ENCODE data around the gene GPER1.
"Not testable (repeated sequence)": the region's sequence is repeated elsewhere in the genome, so short reads cannot be mapped to it uniquely, and the experiment has no call there.

Gene GPER1

DNA sequence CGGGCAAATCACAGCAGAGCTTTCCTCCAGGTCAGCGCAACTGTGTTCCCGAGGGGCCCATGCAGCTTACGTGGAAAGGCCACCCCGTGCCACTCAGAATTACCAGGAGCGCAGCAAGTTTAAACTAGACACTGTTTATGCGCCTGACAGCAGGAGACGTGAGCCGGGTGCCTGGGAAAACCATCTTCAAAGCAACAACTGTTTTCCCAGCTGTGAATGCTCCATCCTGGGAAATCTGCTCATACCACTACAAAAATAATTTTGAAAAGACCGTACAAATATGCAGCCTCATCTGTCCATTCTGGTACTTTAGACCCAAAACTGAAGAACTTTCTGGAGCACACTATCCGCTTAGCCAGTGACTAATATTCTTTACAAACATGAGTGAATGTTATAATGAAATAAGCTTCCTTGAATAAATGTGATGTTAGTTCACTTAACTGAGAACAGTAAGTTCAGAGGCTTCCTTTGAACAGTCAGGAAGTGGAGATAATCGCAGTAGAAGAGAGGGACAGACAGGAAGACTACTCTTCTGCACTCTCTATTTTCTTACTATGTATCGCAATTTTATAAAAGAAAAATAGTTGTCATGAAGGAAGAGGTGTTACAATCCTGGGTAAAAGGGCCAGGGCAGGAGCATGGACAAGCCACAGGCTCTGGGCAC, 16.7 kb downstream of the GPER1 start:
- DNase-seq: no peak

DNA sequence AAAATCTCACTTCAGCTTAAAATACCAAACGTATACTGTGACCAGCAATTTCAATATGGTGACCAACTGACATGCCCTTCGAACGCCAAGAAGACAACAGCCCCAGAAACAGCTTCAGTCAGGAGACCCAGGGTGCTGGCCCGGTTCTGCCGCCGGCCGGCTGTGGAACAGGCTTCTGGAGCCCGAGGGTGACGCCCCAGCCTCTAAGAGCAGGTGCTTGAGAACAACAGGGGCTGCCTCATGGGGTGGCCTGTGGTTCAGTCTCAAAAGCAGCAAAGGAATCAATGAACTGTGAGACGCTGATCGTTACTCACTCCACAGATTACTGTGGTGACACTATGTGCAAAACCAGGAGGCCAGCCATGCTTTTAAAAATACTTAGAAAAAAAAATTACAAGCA, 17.3 kb downstream of the GPER1 start:
- DNase-seq: no peak

DNA sequence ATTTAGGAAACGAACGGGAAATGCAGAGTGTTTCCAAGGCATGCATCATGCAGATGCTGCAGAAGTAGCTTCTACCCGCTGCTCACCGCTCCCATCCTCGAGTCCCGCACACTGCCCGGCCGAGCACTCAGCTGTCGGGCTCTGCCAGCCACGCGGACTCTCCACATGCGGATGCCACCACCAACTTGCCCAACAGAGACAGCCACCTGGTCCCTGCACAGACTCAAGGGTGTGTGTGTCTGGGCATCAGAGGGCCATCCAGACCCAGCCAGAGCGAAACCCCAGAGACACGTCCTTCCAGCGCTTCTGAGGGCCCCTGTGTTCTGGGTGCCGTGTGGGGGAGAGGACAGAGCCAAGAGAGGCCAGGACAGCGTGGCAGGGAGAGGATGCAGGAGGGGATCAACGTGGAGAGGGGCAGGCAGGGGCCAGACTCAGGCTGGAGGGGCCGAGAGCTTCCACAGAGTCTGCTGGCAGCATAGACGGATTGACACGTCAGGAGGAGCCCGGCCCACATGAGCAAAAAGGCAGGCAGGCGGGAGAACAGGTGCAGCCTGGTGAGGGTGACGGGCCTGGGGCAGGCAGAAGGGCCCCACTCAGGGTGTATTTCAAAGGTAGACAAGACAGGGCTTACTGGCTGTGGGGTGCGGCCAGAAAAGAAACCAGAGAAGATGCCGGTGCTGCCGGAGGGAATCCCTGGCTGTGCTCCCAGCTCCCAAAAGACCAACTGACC, 18.3 kb downstream of the GPER1 start:
- no peak for DNase-seq

DNA sequence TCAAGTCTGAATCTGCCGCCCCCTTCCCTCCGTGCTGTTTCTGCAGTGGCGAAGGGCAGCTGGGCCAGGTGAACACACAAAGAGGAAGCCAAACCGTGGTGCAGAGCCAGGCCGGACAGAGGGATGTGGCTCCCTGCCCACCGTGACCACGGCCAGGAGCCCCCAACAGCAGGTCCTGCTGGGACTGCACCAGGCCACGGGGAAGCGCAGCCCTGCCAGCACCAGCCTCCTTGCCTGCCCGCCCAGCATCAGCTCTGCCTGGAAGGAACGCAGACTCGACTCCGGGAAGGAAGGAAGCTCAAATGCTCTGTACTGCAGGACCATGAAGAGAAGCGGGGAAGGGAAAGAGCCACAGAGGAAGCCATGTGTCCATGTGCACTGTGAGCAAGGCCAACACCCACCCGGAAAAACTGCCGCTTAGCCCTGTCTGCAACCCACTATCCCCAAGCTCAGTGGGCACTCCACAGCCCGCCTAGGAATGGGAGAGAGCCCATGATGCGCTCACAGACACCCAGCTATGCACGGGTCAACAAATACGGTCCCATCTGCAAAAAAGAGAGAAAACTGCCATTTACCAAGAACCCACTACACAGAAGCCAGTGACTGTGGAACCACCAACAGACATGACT, 19.0 kb downstream of the GPER1 start:
- DNase-seq: no peak

DNA sequence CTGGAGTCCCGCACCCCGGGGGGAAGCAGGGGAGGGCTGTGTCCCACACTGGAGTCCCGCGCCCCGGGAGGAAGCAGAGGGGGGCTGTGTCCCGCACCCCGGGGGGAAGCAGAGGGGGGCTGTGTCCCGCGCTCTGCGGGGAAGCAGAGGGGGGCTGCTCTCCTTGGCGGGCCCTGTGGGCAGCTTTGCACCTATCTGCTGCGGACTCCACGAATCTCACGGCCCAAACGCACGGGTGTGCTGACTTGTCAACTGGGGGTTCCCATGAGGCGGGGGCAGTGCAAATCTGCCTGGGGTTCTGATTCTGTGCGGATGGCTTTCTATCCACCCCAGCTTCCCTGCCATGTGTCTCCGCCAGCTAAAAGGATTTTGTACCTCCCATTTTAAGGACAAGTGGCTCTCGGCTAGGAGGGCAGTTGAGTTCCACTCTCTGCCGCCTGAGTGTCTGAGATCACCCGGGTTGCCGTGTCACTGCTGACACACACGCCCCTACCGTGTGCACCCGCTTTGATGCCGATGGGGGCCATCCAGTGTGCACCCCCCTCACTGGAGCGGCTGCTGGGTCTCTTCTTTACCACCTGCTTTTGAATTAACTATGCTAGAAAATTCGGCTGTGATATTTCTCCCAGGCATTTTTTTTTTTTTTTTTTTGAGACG, 20.5 kb downstream of the GPER1 start:
- no peak for DNase-seq

DNA sequence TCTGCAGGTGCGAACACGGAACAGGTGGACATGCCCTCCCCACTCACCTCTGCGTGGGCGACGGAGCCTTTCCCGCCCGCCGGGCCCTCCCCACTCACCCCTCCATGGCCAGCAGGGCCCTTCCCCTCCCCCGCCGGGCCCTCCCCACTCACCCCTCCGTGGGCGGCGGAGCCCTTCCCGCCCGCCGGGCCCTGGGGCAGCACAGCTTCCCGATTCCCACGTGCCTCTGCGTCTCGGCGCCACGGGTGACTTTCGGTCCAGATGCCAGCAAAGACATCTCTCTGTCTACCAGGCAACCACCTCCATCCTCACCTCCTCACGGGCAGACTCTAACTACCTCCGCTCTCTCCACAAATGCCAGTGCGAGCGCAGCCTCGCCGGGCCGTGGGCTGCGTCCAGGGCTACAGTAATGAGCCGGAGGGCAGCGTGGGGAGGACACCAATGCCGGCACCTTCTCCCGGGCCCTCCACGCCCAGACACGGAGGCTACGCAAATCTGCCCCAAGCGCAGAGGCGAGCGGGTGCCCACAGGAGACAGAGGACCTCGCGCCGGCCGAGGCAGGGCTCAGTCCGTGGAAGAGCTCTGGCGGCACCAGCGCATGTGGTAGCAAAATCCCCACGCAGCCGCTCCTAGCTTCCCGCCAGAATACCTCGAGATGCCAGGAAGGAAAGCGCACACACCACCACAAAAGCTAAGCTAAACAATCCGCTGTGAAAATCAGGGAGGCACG, 21.8 kb downstream of the GPER1 start:
- DNase-seq: no peak

DNA sequence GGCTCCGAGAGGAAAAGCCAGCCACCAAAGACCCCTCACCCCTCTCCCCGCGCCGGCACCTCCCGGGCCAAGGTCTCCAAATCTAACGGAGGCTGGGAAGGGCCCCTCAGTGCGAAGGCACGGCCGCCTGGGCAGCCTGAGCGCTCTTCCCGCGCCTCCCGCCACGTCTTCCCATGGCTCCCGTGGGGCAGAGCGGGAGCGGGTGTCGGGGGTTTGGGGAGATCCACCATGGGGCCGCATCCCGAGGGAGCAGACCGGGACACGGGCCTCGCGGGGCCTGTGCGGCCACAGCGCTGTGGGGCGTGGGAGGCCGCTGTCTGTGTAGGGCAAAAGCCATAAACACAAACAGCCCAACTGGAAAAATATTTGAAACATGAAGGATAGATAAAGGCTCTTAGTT, 22.4 kb downstream of the GPER1 start:
- no peak for DNase-seq

DNA sequence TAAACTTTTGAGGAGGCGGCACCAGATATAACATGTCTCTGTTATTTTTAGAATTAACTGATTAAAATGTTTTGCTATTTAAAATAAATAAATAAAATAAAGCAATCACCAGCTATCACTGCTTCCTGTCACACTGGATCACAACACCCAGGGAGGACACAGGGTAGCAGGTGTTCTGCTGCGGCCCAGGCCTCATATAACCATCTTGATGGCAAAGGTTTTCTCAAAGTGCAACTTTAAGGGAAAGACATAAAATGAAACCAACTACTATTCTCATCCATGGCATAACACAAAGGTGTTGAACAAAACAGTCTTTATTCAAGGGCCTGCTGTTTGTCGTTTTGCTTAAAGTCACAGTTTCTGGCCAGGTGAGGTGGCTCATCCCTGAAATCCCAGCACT, 23.2 kb downstream of the GPER1 start:
- no peak for DNase-seq

DNA sequence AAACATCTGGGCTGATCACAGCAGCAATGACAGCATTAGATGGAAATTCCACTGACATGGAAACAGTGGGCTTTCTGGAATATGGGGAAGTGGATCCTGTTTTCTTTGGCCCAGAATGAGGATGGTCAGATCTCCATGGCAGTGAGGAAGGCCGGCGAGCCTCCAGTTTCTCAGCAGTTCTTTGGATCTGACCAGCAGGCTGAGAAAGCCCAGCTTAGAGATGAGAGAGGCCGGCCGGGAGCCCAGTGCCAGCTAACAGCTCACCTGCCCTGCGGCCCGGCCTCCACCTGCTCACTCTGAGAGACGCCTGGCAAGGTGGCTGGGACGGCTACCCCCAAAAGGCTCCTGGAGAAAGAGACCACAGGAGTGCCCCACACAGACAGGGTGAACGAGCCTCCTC, 24.2 kb downstream of the GPER1 start:
- DNase-seq: no peak

DNA sequence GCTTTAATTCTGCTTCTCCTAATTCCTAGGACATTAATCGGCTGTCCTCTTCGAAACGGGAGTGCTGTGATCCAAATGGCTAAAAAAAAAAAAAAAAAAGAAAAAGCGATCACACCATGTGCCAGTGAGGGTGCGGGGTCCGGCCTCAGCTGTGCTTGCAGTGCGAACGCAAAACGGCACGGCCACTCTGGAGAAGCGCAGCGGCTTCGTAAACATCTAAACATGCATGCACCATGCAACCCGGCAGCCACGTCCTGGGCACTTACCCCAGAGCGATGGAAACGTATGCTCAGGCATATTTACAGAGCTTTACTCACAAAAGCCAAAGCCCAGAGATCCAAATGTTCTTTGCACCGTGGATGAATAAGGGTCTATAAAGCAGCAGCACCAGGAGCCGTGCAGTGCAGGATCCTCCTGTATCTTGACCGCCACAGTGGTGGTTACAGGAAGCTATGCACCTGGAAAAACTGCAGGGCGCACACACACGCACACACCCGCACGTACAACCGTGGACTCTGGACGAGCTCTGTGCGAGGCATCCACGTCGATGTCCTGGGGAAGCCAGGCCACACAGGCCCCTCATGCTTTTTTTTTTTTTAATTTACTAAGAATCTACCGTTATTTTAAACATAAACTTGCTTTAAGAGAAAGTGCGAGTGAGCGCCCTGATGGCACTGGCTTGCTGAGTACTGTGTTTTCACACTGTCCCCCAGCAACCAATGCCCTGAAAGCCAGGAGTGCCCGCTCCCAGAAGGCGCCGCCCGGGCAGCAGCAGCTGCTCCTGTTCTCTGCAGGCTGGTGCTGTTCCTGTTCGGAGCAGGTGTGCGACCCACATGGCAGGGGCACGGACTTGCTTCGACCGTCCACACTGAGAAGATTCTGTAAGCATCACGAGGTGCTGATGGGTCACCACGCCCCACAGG, 25.0 kb downstream of the GPER1 start:
- no peak for DNase-seq

DNA sequence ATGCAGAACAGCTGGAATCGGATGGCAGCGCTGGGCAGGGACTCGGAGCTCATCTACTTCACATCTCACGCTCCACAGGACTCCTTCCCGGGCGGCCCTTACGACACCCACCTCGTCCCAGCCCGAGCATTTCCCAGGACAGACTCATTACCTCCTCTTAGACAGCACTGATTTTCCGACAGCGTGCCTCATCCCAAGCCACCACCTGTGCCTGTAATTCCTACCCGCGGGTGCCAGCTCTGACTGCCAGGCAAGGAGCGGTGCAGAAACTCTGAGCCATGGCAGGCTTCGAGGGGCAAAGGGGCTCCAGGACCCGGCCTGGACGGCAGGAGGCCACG, 25.6 kb downstream of the GPER1 start:
- no peak for DNase-seq

DNA sequence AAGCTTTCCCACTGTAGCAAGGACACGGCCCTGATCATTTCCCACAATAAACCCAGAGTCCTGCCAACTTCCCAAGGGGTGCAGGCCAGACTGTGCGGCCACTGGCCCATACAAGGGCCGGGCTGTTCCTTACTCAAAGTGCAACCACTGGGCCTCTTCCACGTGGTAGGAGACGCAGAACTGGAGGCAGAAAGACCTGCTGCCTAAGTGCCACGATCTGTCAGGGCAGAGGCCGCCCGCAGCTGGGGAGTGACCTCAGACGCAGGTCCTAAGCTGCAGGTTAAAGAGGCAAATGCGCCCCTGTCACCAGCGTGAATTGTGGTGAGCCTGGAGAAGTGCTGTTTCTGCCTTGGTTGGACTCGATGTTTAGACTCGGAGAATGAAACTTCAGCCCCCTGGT, 26.2 kb downstream of the GPER1 start:
- DNase-seq: no peak

DNA sequence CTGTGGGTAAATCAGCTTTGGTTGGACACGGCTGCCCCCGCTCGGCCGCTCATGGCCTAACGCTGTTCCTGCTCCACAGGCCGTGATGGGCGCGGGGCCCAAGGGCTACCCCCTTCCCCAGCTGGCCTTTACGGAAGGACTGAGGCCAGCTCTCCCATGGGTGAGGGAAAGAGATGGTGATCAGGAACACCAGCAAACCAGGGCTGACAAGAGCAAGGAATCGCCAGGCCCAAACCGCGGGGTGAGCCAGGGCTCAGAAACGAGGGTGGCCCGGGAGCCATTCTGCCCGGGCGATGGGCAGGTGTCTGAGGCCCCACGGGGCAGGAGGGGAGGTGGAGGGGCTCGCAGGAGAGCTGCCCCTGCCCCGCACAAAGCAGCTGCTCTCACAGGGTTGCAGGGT, 26.6 kb downstream of the GPER1 start:
- DNase-seq: no peak

DNA sequence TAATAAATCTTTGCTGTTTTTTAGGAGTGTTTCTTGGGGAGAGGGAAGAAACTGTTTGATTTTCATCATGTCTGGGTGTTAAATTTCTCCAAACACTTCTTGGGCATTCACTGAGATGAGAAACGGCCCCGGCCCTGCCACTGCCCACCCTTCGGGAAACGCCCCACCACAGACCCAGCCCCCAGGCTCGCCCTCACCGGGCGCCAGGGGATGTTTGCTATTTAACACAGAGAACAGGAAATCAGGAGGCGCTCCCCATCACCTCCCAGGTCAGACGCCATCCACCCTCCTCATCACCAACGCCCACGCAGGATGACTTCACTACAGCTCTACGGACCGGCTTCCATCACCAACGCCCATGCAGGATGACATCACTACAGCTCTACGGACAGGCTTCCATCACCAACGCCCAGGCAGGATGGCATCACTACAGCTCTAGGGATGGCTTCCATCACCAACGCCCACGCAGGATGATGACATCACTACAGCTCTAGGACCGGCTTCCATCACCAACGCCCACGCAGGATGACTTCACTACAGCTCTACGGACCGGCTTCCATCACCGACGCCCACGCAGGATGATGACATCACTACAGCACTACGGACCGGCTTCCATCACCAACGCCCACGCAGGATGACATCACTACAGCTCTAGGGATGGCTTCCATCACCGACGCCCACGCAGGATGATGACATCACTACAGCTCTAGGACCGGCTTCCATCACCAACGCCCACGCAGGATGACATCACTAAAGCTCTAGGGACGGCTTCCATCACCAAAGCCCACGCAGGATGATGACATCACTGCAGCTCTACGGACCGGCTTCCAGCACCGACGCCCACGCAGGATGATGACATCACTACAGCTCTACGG, 27.5 kb downstream of the GPER1 start:
- DNase-seq: not testable (repeated sequence)

DNA sequence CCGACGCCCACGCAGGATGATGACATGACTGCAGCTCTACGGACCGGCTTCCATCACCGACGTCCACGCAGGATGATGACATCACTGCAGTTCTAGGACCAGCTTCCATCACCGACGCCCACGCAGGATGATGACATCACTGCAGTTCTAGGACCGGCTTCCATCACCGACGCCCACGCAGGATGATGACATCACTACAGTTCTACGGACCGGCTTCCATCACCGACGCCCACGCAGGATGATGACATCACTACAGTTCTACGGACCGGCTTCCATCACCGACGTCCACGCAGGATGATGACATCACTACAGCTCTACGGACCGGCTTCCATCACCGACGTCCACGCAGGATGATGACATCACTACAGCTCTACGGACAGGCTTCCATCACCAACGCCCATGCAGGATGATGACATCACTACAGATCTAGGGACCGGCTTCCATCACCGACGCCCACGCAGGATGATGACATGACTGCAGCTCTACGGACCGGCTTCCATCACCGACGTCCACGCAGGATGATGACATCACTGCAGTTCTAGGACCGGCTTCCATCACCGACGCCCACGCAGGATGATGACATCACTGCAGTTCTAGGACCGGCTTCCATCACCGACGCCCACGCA, 28.6 kb downstream of the GPER1 start:
- not testable (repeated sequence) for DNase-seq

DNA sequence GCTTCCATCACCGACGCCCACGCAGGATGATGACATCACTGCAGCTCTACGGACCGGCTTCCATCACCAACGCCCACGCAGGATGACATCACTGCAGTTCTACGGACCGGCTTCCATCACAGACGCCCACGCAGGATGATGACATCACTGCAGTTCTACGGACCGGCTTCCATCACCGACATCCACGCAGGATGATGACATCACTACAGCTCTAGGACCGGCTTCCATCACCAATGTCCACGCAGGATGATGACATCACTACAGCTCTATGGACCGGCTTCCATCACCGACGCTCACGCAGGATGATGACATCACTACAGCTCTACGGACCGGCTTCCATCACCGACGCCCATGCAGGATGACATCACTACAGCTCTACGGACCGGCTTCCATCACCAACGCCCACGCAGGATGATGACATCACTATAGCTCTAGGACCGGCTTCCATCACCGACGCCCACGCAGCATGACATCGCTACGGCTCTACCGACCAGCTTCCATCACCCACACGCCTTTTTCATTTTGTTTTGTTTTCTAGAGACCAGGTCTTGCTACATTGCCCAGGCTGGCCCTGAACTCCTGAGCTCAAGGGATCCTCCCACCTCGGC, 29.5 kb downstream of the GPER1 start:
- no peak for DNase-seq

DNA sequence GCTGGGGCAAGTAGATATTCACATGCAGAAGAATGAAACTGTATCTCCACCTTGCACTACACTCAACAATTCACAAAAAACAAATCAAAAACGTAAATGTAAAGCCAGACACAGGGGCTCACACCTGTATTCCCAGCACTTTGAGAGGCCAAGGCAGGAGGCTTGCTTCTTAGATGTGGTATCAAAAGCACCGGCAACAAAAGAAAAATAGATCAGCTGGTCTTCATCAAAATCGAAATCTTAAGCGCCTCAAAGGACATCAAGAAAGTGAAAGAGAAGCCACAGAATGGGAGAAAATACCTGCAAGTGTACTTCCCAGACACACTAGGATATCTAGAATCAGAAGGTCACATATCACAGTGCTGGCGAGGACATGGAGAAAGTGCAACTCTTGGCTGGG, 31.3 kb downstream of the GPER1 start:
- DNase-seq: no peak

DNA sequence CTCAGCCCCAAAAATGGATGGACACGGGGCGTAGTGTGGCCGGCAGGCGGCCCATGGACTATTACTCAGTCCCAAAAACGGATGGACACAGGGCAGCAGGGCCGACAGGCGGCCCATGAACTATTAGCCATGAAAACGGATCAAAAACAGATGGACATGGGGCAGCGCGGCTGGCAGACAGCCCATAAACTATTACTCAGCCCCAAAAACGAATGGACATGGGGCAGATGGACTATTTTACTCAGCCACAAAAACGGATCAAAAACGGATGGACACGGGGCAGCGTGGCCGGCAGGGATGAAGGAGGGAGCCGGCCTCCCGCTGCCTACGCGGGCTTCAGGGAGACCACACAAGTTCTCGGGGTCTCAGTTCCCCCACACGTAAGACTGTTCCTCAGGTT, 32.9 kb downstream of the GPER1 start:
- no peak for DNase-seq

DNA sequence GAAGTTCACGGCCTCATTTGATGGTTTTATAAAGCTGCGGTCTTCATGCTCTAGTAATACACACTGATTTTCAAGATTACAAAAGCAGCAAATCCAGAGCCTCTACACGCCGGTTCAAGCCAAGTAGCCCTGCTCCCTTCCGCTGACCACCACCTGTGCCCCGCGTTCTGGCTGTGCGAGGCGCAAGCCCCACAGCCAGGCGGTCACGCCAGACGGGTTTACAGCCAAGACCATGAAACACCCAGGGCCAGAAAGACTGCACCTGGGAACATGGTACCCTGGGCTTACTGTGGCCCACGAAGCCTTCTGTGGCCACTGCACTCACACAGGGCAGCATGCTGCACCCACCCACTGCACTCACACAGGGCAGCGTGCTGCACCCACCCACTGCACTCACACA, 33.6 kb downstream of the GPER1 start:
- no peak for DNase-seq
